K562 (cell line): ENCODE results near the gene INTS1. TPM values are rescaled to one million over a fixed set of nuclear protein-coding genes. Genes with fewer than 3 reads are reported as not detected.
A peak's percentile ranks its signal among the peaks of the same experiment; 100 is the strongest.

Source experiments
- CBX3 ChIP-seq, 2 experiments: IDR thresholded peaks; 1 replicate in 1 of 2; 2 replicates in 1 of 2; pipeline ENCODE4 v1.6.1; 2012; ENCODE audit warnings: inconsistent platforms in 2 of 2, low read length in 2 of 2, borderline replicate concordance in 1 of 2, control low read depth in 1 of 2
- CXXC5 ChIP-seq: fragments of 250-450 bp; sonication (Bioruptor Pico); IDR thresholded peaks from 2 replicates; pipeline ENCODE4 v1.8.0; 2022; ENCODE audit warnings: inconsistent platforms, mild to moderate bottlenecking, moderate library complexity
- EHMT2 ChIP-seq: fragments of 450-650 bp; IDR thresholded peaks from 2 replicates; pipeline ENCODE4 v1.6.1; 2018; ENCODE audit warnings: antibody characterized with exemption
- ERF ChIP-seq: fragments of 450-650 bp; formaldehyde crosslinking; IDR thresholded peaks from 2 replicates; pipeline ENCODE4 v1.4.0; 2020; ENCODE audit warnings: mild to moderate bottlenecking, mixed read lengths
- FOXJ3 ChIP-seq: sonication (generic); formaldehyde crosslinking; IDR thresholded peaks from 2 replicates; pipeline ENCODE4 v1.4.0; 2020; ENCODE audit warnings: mild to moderate bottlenecking, missing genetic modification reagents
- GATA2 ChIP-seq: sonication (generic); formaldehyde crosslinking; IDR thresholded peaks from 2 replicates; pipeline ENCODE4 v1.4.0; 2020; ENCODE audit warnings: mild to moderate bottlenecking, missing genetic modification reagents
- GATAD2B ChIP-seq: fragments of 450-650 bp; IDR thresholded peaks from 2 replicates; pipeline ENCODE4 v1.6.1; 2017; ENCODE audit warnings: mild to moderate bottlenecking, borderline replicate concordance
- LEF1 ChIP-seq: fragments of 450-650 bp; IDR thresholded peaks from 2 replicates; pipeline ENCODE4 v1.6.1; 2016; ENCODE audit warnings: mild to moderate bottlenecking
- PHB2 ChIP-seq: fragments of 450-650 bp; IDR thresholded peaks from 2 replicates; pipeline ENCODE4 v1.6.1; 2017; ENCODE audit warnings: low read depth
- PURB ChIP-seq: sonication (generic); formaldehyde crosslinking; IDR thresholded peaks from 2 replicates; pipeline ENCODE4 v1.9.0; 2021; ENCODE audit warnings: low read depth, mild to moderate bottlenecking, missing genetic modification reagents
- SP2 ChIP-seq: IDR thresholded peaks from 2 replicates; pipeline ENCODE4 v1.6.1; 2011; ENCODE audit warnings: mild to moderate bottlenecking, low read depth, low read length, moderate library complexity; ENCODE audit not compliant: poor library complexity, severe bottlenecking; ENCODE audit errors: extremely low read depth
- STAT5B ChIP-seq: fragments of 250-450 bp; sonication (Bioruptor Pico); IDR thresholded peaks from 2 replicates; pipeline ENCODE4 v1.8.0; 2021; ENCODE audit warnings: mild to moderate bottlenecking, inconsistent platforms
- ZBTB17 ChIP-seq: fragments of 450-650 bp; formaldehyde crosslinking; IDR thresholded peaks from 2 replicates; pipeline ENCODE4 v1.4.0; 2020; ENCODE audit warnings: mild to moderate bottlenecking
- ZNF134 ChIP-seq: fragments of 250-450 bp; sonication (Bioruptor Pico); conservative IDR thresholded peaks from 2 replicates; pipeline ENCODE4 v1.4.0; 2020
- ZNF184 ChIP-seq: sonication (generic); formaldehyde crosslinking; IDR thresholded peaks from 2 replicates; pipeline ENCODE4 v1.5.0; 2020; ENCODE audit warnings: missing genetic modification reagents
- ZNF444 ChIP-seq: fragments of 250-450 bp; sonication (Bioruptor Pico); IDR thresholded peaks from 2 replicates; pipeline ENCODE4 v1.4.0; 2020; ENCODE audit warnings: mild to moderate bottlenecking, moderate library complexity
- polyA plus RNA-seq, 8 experiments: library from polyadenylated mRNA; depleted of rRNA in 4 of 8; stranded (reverse) in 5 of 8; unstranded in 3 of 8; fragments of >200 nt; fragmentation: Nextera tagmentation in 2 of 8; fragmentation: Illumina TruSeq in 1 of 8; extraction: Ambion mirVana in 2 of 8; extraction: Trizol in 1 of 8; gene quantifications; 2 replicates each; pipeline versions ENCODE4 v1.2.1 to v1.2.3, GENCODE V29; 2011 to 2014; ENCODE audit warnings: inconsistent platforms in 1 of 8, missing spikeins in 1 of 8
- total RNA-seq, 7 experiments: library from RNA; depleted of rRNA in 6 of 7; stranded (reverse); fragments of >200 nt in 6 of 7; fragmentation: Illumina TruSeq in 2 of 7; extraction: Trizol in 2 of 7; gene quantifications; 2 replicates each; pipeline versions ENCODE4 v1.2.1 to v1.2.3, GENCODE V29; 2011 to 2021; ENCODE audit warnings: low replicate concordance in 1 of 7
- TF ChIP-seq, protein P1 (sequence below): fragments of 250-450 bp; sonication (Bioruptor Pico); IDR thresholded peaks from 2 replicates; pipeline ENCODE4 v1.8.0; 2022; ENCODE audit warnings: inconsistent platforms
- TF ChIP-seq, protein P2 (sequence below): sonication (generic); formaldehyde crosslinking; IDR thresholded peaks from 2 replicates; pipeline ENCODE4 v1.9.0; 2022; ENCODE audit warnings: mild to moderate bottlenecking, missing genetic modification reagents
- TF ChIP-seq, protein P3 (sequence below): fragments of 200-800 bp; sonication (Bioruptor generic); IDR thresholded peaks from 2 replicates; pipeline ENCODE4 v1.6.1; 2017; ENCODE audit warnings: missing genetic modification characterization, missing compliant biosample characterization
- TF ChIP-seq, protein P4 (sequence below): fragments of 250-450 bp; sonication (Bioruptor Pico); IDR thresholded peaks from 2 replicates; pipeline ENCODE4 v1.4.0; 2020; ENCODE audit warnings: mild to moderate bottlenecking, moderate library complexity

Gene INTS1
- total and polyA plus RNA-seq, 9 of the 15 experiments (the other 6 are each of a cell fraction or from before 2014, with no cell fraction given) = 0.34 to 119 (median 18.5) TPM

DNA sequence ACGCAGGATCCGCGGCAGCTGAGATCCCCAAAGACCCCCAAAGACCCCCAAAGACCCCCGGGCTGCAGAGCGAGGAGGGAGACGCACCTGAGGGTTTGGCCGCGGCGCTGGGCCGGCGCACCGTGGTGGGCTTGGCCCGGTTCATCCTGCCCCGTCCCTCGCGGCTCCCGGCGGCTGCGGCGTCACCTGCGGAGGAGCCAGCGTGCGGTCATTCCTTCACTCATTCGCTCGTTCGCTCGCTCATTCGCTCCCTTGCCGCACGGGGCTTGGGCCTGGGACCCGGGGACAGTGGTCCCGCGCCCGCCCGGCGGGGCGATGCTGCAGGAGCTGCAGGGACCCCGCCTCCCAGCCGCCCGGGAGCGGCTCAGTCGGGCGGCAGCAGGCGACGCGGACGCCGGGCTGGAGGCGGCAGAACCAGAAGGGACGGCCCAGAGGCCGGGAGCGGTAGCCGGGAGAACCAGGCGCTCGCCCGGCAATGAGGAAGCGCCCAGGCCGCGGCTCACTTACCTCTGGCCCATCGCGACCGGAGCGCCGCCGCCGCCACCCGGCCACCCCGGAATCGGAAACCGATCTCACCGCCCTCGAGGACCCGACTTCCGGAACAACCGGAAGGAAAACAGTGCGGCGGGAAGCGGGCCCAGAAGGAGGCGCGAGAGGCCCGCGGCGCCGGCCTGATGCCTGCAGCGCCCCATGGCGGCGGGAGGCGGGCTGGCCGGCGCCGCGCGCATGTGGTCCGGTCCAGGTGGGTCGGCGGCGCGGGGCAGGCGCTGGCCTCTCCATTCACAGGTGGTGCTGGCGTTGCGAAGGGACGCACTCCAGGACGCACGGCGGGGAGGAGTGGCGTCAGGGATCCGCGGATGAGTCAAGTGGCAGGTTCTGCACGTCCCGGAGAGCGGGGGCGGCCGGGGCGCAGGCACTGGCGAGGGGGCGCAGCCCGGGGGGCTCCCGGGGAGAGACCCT is at the start of gene INTS1 (continued):
- TF ChIP-seq, protein P1, sequence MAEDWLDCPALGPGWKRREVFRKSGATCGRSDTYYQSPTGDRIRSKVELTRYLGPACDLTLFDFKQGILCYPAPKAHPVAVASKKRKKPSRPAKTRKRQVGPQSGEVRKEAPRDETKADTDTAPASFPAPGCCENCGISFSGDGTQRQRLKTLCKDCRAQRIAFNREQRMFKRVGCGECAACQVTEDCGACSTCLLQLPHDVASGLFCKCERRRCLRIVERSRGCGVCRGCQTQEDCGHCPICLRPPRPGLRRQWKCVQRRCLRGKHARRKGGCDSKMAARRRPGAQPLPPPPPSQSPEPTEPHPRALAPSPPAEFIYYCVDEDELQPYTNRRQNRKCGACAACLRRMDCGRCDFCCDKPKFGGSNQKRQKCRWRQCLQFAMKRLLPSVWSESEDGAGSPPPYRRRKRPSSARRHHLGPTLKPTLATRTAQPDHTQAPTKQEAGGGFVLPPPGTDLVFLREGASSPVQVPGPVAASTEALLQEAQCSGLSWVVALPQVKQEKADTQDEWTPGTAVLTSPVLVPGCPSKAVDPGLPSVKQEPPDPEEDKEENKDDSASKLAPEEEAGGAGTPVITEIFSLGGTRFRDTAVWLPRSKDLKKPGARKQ = no peak
- no peak for TF ChIP-seq GATA2 (CRISPR knock-in tag)
- TF ChIP-seq LEF1 = no peak
- no peak for TF ChIP-seq EHMT2
- TF ChIP-seq ERF (CRISPR knock-in tag) = 0 out of 2 replicates have a peak, but pooled peaks have one; percentile 43
- 0 out of 2 replicates have a peak, but pooled peaks have one; percentile 22 for TF ChIP-seq ZBTB17 (CRISPR knock-in tag)
- no peak for TF ChIP-seq PURB (CRISPR knock-in tag)
- TF ChIP-seq, protein P2, sequence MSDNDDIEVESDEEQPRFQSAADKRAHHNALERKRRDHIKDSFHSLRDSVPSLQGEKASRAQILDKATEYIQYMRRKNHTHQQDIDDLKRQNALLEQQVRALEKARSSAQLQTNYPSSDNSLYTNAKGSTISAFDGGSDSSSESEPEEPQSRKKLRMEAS (CRISPR knock-in tag) = peak; percentile 70
- no peak for TF ChIP-seq ZNF184 (CRISPR knock-in tag)
- TF ChIP-seq CXXC5 (CRISPR knock-in tag) = peak; percentile 95
- TF ChIP-seq ZNF134 (CRISPR knock-in tag) = no peak
- TF ChIP-seq STAT5B (CRISPR knock-in tag) = no peak
- no peak for TF ChIP-seq PHB2
- TF ChIP-seq SP2 = peak; percentile 84
- 0 out of 3 replicates have a peak, but pooled peaks of 1 of the 2 experiments have one; percentile 23 for TF ChIP-seq CBX3 (IDR thresholded peaks at IDR 0.05; ENCODE audit: borderline replicate concordance in 1 of 2, low read length in 2 of 2)
- TF ChIP-seq, protein P3, sequence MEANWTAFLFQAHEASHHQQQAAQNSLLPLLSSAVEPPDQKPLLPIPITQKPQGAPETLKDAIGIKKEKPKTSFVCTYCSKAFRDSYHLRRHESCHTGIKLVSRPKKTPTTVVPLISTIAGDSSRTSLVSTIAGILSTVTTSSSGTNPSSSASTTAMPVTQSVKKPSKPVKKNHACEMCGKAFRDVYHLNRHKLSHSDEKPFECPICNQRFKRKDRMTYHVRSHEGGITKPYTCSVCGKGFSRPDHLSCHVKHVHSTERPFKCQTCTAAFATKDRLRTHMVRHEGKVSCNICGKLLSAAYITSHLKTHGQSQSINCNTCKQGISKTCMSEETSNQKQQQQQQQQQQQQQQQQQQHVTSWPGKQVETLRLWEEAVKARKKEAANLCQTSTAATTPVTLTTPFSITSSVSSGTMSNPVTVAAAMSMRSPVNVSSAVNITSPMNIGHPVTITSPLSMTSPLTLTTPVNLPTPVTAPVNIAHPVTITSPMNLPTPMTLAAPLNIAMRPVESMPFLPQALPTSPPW (CRISPR knock-in tag) = peak; percentile 71
- TF ChIP-seq, protein P4, sequence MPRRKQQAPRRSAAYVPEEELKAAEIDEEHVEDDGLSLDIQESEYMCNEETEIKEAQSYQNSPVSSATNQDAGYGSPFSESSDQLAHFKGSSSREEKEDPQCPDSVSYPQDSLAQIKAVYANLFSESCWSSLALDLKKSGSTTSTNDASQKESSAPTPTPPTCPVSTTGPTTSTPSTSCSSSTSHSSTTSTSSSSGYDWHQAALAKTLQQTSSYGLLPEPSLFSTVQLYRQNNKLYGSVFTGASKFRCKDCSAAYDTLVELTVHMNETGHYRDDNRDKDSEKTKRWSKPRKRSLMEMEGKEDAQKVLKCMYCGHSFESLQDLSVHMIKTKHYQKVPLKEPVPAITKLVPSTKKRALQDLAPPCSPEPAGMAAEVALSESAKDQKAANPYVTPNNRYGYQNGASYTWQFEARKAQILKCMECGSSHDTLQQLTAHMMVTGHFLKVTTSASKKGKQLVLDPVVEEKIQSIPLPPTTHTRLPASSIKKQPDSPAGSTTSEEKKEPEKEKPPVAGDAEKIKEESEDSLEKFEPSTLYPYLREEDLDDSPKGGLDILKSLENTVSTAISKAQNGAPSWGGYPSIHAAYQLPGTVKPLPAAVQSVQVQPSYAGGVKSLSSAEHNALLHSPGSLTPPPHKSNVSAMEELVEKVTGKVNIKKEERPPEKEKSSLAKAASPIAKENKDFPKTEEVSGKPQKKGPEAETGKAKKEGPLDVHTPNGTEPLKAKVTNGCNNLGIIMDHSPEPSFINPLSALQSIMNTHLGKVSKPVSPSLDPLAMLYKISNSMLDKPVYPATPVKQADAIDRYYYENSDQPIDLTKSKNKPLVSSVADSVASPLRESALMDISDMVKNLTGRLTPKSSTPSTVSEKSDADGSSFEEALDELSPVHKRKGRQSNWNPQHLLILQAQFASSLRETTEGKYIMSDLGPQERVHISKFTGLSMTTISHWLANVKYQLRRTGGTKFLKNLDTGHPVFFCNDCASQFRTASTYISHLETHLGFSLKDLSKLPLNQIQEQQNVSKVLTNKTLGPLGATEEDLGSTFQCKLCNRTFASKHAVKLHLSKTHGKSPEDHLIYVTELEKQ = no peak
- no peak for TF ChIP-seq ZNF444
- TF ChIP-seq FOXJ3 (CRISPR knock-in tag) = no peak
- peak; percentile 89; the same call in 1 of the 2 replicates for TF ChIP-seq GATAD2B
